ENCODE results near the gene ZNF280D. TPM values are rescaled to one million over a fixed set of nuclear protein-coding genes. Genes with fewer than 3 reads are reported as not detected.

Gene ZNF280D
- total RNA-seq, 1 experiment from 2014 or later, result 25.3 TPM

DNA sequence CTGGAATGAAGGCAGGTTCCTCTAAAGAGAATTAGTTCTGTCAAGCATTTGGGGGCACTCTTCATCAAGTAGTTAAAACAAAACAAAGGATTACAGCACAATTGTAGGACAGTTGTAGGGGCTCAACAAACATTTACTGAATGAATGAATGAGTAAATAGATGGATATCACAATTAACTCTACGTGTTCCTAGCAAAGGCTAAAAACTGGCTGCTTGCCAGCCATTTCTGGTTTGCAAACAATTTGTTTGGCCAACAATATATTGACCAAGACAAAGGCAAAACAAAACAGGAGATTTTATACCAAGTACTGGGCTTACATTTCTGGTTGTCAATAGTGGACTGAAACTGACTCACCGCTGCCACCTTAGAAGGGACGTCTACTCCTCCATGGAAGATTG is 116.8 kb downstream of the ZNF280D start:
- ChIA-PET CTCF (no interaction called here), RAD21 (ENCODE audit: low non-redundant PET in 1 of 2, low total read pairs in 2 of 2, uncharacterized antibody in 2 of 2, unreplicated experiment in 2 of 2) (no interaction called here), POLR2A (no interaction called here)
- H3K4me3 ChIP-seq (replicated peaks in 1 of 2; ENCODE audit: low read depth in 1 of 2, low read length in 2 of 2), result no peak overlapping the region
- no peaks in the 10 kb centered on the region for H3K79me2 ChIP-seq (ENCODE audit: insufficient read depth, low read length)
- H3K27ac ChIP-seq (ENCODE audit: low read depth, low read length), result no peak overlapping the region
- H3K4me2 ChIP-seq (ENCODE audit: low read length), result no peak overlapping the region
- ATAC-seq (no peak), DNase-seq (ENCODE audit: low read depth, low spot score) (no peak)
- H4K20me1 ChIP-seq (ENCODE audit: insufficient read depth), result no peaks in the 10 kb centered on the region
- H3K9me3 ChIP-seq (ENCODE audit: control insufficient read depth in 1 of 2, insufficient read depth in 1 of 2, low read depth in 1 of 2, low read length in 2 of 2), result no peaks in the 10 kb centered on the region
- no peak overlapping the region for H3K9ac ChIP-seq (ENCODE audit: low read length)
- H2AFZ ChIP-seq (ENCODE audit: low read depth, low read length, poor library complexity, severe bottlenecking), result no peak overlapping the region
- no peaks in the 10 kb centered on the region for H3K9me2 ChIP-seq (ENCODE audit: insufficient read depth)
- no peaks in the 10 kb centered on the region for H3K4me1 ChIP-seq (ENCODE audit: control insufficient read depth in 1 of 2, insufficient read depth in 2 of 2, low read length in 2 of 2)
- intact Hi-C loops (cut with micrococcal nuclease), result no loop called here
- H3K27me3 ChIP-seq (ENCODE audit: insufficient read depth, low read length), result no peaks in the 10 kb centered on the region
- BruUV-seq (replicated peaks), result no TSS peak
- TF ChIP-seq ZNF274 (IDR thresholded peaks at IDR 0.05; ENCODE audit: low read depth, low read length), result no peak
- TF ChIP-seq, protein P1, sequence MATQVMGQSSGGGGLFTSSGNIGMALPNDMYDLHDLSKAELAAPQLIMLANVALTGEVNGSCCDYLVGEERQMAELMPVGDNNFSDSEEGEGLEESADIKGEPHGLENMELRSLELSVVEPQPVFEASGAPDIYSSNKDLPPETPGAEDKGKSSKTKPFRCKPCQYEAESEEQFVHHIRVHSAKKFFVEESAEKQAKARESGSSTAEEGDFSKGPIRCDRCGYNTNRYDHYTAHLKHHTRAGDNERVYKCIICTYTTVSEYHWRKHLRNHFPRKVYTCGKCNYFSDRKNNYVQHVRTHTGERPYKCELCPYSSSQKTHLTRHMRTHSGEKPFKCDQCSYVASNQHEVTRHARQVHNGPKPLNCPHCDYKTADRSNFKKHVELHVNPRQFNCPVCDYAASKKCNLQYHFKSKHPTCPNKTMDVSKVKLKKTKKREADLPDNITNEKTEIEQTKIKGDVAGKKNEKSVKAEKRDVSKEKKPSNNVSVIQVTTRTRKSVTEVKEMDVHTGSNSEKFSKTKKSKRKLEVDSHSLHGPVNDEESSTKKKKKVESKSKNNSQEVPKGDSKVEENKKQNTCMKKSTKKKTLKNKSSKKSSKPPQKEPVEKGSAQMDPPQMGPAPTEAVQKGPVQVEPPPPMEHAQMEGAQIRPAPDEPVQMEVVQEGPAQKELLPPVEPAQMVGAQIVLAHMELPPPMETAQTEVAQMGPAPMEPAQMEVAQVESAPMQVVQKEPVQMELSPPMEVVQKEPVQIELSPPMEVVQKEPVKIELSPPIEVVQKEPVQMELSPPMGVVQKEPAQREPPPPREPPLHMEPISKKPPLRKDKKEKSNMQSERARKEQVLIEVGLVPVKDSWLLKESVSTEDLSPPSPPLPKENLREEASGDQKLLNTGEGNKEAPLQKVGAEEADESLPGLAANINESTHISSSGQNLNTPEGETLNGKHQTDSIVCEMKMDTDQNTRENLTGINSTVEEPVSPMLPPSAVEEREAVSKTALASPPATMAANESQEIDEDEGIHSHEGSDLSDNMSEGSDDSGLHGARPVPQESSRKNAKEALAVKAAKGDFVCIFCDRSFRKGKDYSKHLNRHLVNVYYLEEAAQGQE (IDR thresholded peaks at IDR 0.05; ENCODE audit: low read depth), result no peak
- TF ChIP-seq, protein P2, sequence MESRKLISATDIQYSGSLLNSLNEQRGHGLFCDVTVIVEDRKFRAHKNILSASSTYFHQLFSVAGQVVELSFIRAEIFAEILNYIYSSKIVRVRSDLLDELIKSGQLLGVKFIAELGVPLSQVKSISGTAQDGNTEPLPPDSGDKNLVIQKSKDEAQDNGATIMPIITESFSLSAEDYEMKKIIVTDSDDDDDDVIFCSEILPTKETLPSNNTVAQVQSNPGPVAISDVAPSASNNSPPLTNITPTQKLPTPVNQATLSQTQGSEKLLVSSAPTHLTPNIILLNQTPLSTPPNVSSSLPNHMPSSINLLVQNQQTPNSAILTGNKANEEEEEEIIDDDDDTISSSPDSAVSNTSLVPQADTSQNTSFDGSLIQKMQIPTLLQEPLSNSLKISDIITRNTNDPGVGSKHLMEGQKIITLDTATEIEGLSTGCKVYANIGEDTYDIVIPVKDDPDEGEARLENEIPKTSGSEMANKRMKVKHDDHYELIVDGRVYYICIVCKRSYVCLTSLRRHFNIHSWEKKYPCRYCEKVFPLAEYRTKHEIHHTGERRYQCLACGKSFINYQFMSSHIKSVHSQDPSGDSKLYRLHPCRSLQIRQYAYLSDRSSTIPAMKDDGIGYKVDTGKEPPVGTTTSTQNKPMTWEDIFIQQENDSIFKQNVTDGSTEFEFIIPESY (IDR thresholded peaks at IDR 0.05; ENCODE audit: extremely low read depth, insufficient replicate concordance, low read length), result no peak
- TF ChIP-seq, protein P3, sequence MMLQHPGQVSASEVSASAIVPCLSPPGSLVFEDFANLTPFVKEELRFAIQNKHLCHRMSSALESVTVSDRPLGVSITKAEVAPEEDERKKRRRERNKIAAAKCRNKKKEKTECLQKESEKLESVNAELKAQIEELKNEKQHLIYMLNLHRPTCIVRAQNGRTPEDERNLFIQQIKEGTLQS (IDR thresholded peaks at IDR 0.05), result no peak
- TF ChIP-seq SP1 (IDR thresholded peaks at IDR 0.05; ENCODE audit: low read depth), result no peak
- no peak for TF ChIP-seq ELF1 (IDR thresholded peaks at IDR 0.05; ENCODE audit: borderline replicate concordance, low read depth)
- TF ChIP-seq FOSL1 (IDR thresholded peaks at IDR 0.05; ENCODE audit: low read depth), result no peak
- TF ChIP-seq JUND (IDR thresholded peaks at IDR 0.05), result no peak
- TF ChIP-seq POLR2AphosphoS5 (IDR thresholded peaks at IDR 0.05; ENCODE audit: low read depth, low read length), result no peak
- TF ChIP-seq EGR1 (IDR thresholded peaks at IDR 0.05; ENCODE audit: low read depth), result no peak
- no peak for TF ChIP-seq CBX3 (IDR thresholded peaks at IDR 0.05; ENCODE audit: low read depth)
- no peaks in the 10 kb centered on the region for H3K36me3 ChIP-seq (ENCODE audit: control insufficient read depth in 1 of 2, insufficient read depth in 2 of 2, low read length in 2 of 2)
